ENCODE data around the gene LRRC46.

Gene LRRC46

GRCh38 chr17:47810200-47810821, 21.2 kb upstream of the LRRC46 start:
- DNase-seq, result no peak

- no peak for DNase-seq
Observed at GRCh38 chr17:47810901-47811635, 20.4 kb upstream of the LRRC46 start.

GRCh38 chr17:47811709-47812108, 19.8 kb upstream of the LRRC46 start:
- no peak for DNase-seq

GRCh38 chr17:47812146-47812920, 19.1 kb upstream of the LRRC46 start:
- no peak for DNase-seq

- no peak for DNase-seq
Observed at GRCh38 chr17:47813077-47813476, 18.4 kb upstream of the LRRC46 start.

GRCh38 chr17:47813512-47814031, 17.9 kb upstream of the LRRC46 start:
- DNase-seq, result no peak

- no peak for DNase-seq
Observed at GRCh38 chr17:47815106-47815918, 16.2 kb upstream of the LRRC46 start.

- no peak for DNase-seq
Observed at GRCh38 chr17:47816111-47816735, 15.2 kb upstream of the LRRC46 start.

- DNase-seq, result no peak
Observed at GRCh38 chr17:47816947-47817346, 14.5 kb upstream of the LRRC46 start.

GRCh38 chr17:47818002-47818695, 13.3 kb upstream of the LRRC46 start:
- DNase-seq, result no peak

- DNase-seq, result no peak
Observed at GRCh38 chr17:47819475-47819874, 12.0 kb upstream of the LRRC46 start.

GRCh38 chr17:47820033-47820789, 11.3 kb upstream of the LRRC46 start:
- no peak for DNase-seq

- DNase-seq, result no peak
Observed at GRCh38 chr17:47821031-47821423, 10.4 kb upstream of the LRRC46 start.

GRCh38 chr17:47821424-47822391, 9.8 kb upstream of the LRRC46 start, which contains the start of gene OSBPL7:
Gene OSBPL7 (minus strand): TSS chr17:47821794. CDS start chr17:47820278, 1,516 bp downstream.
- DNase-seq, result peak; percentile 92 to 95

- DNase-seq, result no peak
Observed at GRCh38 chr17:47822785-47823184, 8.7 kb upstream of the LRRC46 start.

- DNase-seq, result no peak
Observed at GRCh38 chr17:47823519-47823918, 8.0 kb upstream of the LRRC46 start.

- no peak for DNase-seq
Observed at GRCh38 chr17:47829870-47830269, 1.6 kb upstream of the LRRC46 start.

GRCh38 chr17:47830396-47831002, 971 bp upstream of the LRRC46 start:
- no peak for DNase-seq

GRCh38 chr17:47831934-47832327, 461 bp downstream of the LRRC46 start:
- no peak for DNase-seq
